ENCODE results near the gene GRK7. TPM values are rescaled to one million over a fixed set of nuclear protein-coding genes. Genes with fewer than 3 reads are reported as not detected.

The GRK7 gene
- 0.08 TPM for total RNA-seq
- long read RNA-seq, result 0 reads

GRCh38 chr3:141763088-141763750 lies at the start of gene GRK7:
TSS of gene GRK7 (plus strand) at chr3:141763408. CDS start at chr3:141778285, 14,877 bp downstream.
- intact Hi-C loops (cut with DNase I), result no loop called here
- DNase-seq (ENCODE audit: low spot score), result no peak

- intact Hi-C loops (cut with DNase I), result no loop called here
- no peak for DNase-seq (ENCODE audit: low spot score)
Observed at GRCh38 chr3:141714671-141715070, 48.5 kb upstream of the GRK7 start.

GRCh38 chr3:141722081-141722480 lies 41.1 kb upstream of the GRK7 start:
- no peak for DNase-seq (ENCODE audit: low spot score)
- intact Hi-C loops (cut with DNase I), result no loop called here

GRCh38 chr3:141722648-141723047 lies 40.6 kb upstream of the GRK7 start:
- no peak for DNase-seq (ENCODE audit: low spot score)
- intact Hi-C loops (cut with DNase I), result no loop called here

DNA sequence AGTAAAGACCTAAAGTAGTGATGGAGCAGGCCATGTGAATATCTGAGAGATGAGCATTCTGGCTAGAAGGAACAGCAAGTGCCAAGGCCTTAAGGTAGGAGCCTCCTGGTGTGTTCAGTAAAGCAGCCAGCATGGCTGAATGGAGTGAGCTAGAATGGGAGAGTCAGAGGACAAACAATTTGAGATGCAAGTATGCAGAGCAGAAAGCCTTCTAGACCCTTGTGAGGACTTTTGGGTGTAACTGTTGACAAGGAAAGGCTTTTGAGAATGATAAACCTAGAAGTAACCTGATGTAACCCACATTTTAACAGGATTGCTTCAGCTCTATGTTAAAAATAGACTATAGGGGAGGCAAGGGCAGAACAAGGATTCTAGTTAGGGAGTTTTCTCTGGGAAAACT lies 40.0 kb upstream of the GRK7 start:
- intact Hi-C loops (cut with DNase I), result no loop called here
- no peak for DNase-seq (ENCODE audit: low spot score)

GRCh38 chr3:141724186-141724585 lies 39.0 kb upstream of the GRK7 start:
- intact Hi-C loops (cut with DNase I), result no loop called here
- no peak for DNase-seq (ENCODE audit: low spot score)

DNA sequence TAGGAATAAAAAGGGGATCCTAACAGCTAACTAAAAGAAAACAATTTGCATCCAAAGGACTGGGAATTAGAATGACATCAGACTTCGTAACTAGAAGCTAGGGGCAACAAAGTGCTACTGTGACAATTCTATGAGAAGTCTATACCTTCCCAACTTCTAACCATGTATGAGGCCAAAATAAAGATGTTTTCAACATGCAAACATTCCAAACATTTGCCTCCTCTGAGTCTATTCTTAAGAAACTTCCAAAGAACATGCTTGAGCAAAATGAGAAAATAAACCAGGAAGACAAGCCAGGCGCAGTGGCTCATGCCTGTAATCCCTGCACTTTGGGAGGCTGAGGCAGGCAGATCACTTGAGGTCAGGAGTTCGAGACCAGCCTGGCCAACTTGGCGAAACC lies 38.2 kb upstream of the GRK7 start:
- intact Hi-C loops (cut with DNase I), result no loop called here

GRCh38 chr3:141726483-141726882 lies 36.7 kb upstream of the GRK7 start:
- DNase-seq (ENCODE audit: low spot score), result no peak
- intact Hi-C loops (cut with DNase I), result no loop called here

More for the DNA sequence above, 38.2 kb upstream of the GRK7 start:
- DNase-seq (ENCODE audit: low spot score), result no peak

DNA sequence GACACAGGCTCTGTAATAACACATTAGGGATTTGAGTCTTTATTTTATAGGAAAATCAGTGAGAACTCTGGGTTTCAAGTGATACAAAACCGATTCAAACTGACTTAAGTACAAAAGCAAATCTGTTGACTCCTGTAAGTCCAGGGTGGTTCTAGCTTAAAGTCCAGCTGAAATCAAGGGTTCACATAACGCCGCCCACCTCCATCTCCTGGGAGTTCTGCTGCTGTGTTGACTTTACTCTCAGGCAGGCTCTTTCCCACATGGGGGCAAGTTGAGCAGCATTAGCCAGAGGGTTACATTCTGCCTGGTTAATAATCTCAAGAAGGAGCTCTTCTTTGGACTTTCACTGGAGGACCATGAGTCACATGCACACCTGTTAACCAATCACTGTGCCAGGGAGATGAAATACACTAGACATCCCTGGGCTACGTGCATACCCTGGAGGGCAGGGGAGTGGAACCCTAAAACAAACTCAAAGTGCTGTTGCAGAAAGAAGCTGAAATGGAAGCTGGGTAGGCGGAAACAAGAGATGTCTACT lies 34.8 kb upstream of the GRK7 start:
- intact Hi-C loops (cut with DNase I), result no loop called here
- no peak for DNase-seq (ENCODE audit: low spot score)

GRCh38 chr3:141729240-141729639 lies 34.0 kb upstream of the GRK7 start:
- no peak for DNase-seq (ENCODE audit: low spot score)
- intact Hi-C loops (cut with DNase I), result no loop called here

- DNase-seq (ENCODE audit: low spot score), result no peak
- intact Hi-C loops (cut with DNase I), result loop anchor here (5.0 kb wide), 1 partner anchor 88 kb away; no protein-coding TSS in a partner anchor
Observed at GRCh38 chr3:141735176-141735575, 28.0 kb upstream of the GRK7 start.

- intact Hi-C loops (cut with DNase I), result loop anchor here (5.0 kb wide), 1 partner anchor 89 kb away; no protein-coding TSS in a partner anchor
- no peak for DNase-seq (ENCODE audit: low spot score)
Observed at GRCh38 chr3:141735770-141736465, 27.3 kb upstream of the GRK7 start.

DNA sequence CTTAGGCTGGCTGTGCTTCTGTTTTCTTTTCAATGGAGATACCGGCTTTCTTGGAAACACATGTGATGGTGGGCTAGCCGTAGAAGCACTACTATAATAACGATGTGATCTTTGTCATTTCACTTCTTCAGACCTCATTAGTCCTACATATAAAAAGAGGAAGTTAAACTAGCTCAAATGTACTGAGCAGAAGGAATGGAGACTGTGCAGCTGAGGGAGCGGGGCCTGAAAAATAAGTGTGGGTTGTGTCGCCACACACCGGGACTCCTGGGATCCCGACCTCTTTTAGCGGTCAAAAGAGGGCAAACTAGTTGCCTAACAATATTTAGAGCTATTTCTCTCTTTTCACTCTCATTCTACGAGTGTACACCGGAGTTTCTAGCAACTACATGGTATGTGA lies 26.1 kb upstream of the GRK7 start:
- intact Hi-C loops (cut with DNase I), result loop anchor here (5.0 kb wide), 1 partner anchor 90 kb away; no protein-coding TSS in a partner anchor

GRCh38 chr3:141737678-141738021 lies 25.6 kb upstream of the GRK7 start:
- no peak for DNase-seq (ENCODE audit: low spot score)
- intact Hi-C loops (cut with DNase I), result loop anchor here (1.0 to 5.0 kb wide), 5 partner anchors 90 to 251 kb away; partner anchors contain the start of genes ATP1B3 and RASA2

More for the DNA sequence above, 26.1 kb upstream of the GRK7 start:
- DNase-seq (ENCODE audit: low spot score), result no peak

DNA sequence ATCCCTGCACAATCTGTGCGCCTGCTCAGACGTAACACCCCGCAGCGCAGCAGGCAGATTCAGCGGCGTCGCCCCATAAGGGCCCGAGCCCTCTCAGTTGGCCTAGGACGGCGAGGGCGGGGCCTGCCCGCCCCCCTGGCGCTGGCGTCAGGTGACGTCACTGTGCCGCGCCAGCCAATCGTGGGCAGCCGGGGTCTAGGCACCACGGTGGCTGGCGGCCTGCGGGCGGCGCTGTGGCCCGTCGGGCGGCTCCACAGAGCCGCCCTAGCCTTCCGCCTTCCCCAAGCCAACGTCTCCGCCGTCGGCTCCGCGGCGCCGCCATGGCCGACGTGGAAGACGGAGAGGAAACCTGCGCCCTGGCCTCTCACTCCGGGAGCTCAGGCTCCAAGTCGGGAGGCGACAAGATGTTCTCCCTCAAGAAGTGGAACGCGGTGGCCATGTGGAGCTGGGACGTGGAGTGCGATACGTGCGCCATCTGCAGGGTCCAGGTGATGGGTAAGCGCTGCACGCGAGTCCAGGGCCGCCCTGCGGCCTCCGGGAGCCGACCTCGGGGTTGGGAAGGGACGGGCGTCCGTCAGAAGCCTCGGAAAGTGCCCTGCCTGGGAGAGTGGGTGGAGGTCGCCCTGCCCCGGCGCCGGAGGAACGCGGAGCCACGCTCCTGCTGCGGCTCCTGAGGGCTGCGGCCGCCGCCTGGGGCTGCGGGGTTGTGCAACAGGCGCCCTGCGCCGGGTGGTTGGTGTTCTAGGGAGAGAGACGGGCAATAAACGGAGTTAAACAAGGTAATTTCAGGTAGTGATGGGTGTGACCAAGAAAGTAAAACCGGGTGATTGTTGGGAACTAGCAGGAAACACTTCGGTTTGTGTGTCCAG lies 25.0 kb upstream of the GRK7 start, which contains the start of gene RNF7:
Gene RNF7 (plus strand): TSS at position 277 of the 869 bp plus-strand sequence. CDS start 44 bp downstream, at position 321.
- peak; percentile 97 for DNase-seq (ENCODE audit: low spot score)
- intact Hi-C loops (cut with DNase I), result loop anchor here (1.0 to 5.0 kb wide), 5 partner anchors 91 to 251 kb away; partner anchors contain the start of genes ATP1B3 and RASA2

DNA sequence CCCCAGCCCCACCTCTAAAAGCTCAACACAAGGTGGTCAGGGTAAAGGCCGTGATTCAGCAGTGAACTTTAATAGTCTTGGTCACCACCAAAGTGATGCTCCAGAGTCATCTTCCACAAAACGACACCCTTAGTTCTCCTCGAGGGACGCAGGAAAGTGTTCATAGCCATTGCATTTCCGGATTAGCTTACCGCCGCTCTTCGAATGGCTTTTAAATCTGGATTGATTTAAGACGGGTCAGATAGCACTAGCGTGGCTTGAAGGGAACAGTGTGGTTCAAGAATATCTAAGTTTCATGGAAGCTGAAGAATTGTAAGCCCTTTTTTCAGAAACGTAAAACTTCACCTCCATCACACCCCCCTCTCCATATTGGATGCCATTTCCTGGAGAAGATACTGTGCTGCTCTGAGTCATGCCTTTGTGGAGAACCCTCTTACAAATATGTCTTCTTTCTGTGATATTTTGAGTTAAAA lies 24.3 kb upstream of the GRK7 start:
- DNase-seq (ENCODE audit: low spot score), result no peak
- intact Hi-C loops (cut with DNase I), result loop anchor here (1.0 to 5.0 kb wide), 5 partner anchors 92 to 252 kb away; partner anchors contain the start of genes ATP1B3 and RASA2

GRCh38 chr3:141739731-141740130 lies 23.5 kb upstream of the GRK7 start:
- intact Hi-C loops (cut with DNase I), result loop anchor here (2.0 to 5.0 kb wide), 3 partner anchors 92 to 253 kb away; partner anchors contain the start of gene RASA2
- DNase-seq (ENCODE audit: low spot score), result no peak

DNA sequence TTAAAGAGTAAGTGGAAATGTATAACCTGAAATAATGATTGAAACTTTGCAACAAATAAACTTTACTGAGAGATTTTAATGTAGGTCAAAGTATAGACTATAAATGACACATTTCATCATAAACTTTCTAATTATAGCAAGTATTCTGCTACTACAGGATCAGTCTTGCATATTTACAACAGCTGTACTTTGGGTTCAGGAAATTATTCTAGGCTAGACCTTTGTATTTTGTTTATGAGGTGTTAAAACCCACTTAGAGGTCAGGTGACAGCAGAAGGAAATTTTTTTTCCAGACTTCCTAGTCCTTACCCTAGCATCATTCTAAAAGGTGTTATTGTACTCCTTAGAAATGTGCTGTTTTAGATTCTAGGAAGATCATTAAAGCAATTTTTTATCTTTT lies 22.9 kb upstream of the GRK7 start:
- intact Hi-C loops (cut with DNase I), result no loop called here
- no peak for DNase-seq (ENCODE audit: low spot score)

- no peak for DNase-seq (ENCODE audit: low spot score)
- intact Hi-C loops (cut with DNase I), result no loop called here
Observed at GRCh38 chr3:141743305-141743704, 19.9 kb upstream of the GRK7 start.
